Stimulated activated CD8-positive, alpha-beta memory T cell treated with anti-CD3 and anti-CD28 coated beads, Interleukin-7, amount 100 ng/mL, for 1 hour (primary cell): ENCODE data around the gene SEMG1.

Experiments used
- DNase-seq, 2 donors: peaks; one replicate each; pipeline ENCODE4 v3.0.0-alpha.2; 2020; ENCODE audit warnings: low read depth in 2 of 2

SEMG1 gene

DNA sequence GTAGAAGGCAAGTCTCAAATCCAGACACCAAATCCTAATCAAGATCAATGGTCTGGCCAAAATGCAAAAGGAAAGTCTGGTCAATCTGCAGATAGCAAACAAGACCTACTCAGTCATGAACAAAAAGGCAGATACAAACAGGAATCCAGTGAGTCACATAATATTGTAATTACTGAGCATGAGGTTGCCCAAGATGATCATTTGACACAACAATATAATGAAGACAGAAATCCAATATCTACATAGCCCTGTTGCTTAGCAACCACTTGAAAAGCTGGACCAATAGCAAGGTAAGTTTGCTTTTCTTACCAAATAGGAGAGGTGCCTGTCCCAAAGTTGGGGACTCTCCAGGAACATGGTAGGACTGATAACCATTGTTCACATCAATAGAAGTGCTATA lies 16.3 kb downstream of the SEMG1 start:
- no peak for DNase-seq

DNA sequence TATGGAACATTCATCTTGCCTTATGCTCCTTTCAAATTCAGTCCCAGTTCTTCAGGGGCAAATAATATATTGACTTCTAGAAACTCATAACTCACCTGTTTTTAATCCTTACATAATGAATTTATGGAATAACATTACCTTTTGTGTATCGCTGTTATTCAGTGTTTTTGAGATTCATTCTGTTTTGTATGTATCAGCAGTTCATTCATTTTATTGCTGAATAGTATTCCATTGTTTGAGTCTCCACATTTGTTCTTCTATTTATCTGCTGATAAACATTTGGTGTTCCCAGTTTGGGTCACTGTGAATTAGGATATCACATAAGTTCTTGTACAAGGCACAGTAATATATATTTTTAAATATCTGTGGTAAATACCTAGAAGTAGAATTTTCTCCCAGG lies 19.5 kb downstream of the SEMG1 start:
- DNase-seq, result no peak

DNA sequence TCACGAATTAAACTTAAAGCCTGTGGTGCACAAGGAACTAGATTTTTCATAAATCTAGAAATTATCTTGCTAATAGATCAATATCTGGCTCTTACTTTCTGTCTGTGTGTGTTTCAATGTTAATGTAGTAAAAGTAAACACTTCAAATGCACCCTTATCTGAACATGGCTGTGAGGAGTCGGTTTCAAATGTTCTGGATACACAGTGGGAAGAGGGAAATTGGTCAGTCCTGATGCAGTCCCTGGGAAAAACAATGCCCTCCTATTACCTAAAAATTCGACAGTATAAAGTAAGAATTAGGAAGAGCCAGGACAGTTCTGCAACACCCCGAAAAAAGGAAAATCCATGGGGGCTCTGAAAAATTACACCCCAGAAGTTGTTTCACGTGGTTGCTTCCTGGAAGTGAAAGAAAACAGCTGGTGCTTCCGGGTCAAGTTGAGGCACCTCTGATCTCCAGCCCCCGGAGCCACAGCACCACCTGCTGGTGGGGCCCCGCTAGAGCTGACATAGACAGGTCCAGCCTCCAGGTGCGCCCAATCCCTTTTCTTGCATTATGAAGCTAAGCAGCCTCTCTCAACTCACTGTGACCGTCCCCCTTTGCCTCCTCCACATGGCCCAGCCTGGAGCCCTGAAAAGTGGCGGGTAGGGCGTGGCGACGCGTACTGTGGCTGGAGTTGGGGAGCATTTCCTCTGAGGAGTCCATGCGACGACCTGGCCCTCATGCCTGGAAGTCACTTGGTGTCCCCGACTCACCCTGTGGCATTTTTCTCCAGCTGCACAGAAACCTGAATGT lies 22.6 kb downstream of the SEMG1 start:
- DNase-seq, result no peak

DNA sequence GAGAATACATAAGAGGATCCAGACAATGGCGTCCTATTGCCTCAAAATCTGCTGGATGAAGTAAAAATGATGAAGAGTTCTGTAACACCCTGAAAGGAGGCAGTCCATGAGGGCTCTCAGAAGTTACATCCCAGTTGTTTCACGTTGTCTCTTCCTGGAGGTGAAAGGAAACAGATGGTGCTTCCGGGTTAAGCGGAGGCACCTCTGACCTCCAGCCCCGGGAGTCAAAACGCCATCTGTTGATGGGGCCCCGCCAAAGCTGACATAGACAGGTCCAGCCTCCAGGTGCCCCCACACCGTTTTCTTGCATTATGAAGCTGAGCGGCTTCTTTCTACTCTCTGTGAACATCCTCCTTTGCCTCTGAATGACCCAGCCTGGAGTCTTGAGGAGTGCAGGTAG lies 23.8 kb downstream of the SEMG1 start:
- DNase-seq, result no peak

DNA sequence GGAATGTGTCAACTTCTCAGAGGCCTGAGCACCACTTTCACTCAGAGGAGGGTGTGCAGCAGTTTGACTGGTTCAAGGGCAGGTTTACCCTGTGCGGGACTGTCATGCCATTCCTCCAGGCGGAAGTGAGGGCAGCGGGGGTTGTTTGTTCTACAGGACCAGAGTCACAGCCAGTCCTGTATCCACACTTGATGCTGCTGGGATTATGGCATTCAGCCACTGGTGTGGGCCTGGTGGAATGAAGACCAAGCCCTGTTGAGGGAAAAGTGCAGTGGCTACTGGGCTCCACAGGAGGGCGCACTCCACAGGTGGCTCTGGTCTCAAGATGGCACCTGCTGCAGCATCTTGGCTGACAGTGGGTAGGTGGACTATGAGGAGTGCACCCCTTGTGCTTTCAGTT lies 29.2 kb downstream of the SEMG1 start:
- no peak for DNase-seq

DNA sequence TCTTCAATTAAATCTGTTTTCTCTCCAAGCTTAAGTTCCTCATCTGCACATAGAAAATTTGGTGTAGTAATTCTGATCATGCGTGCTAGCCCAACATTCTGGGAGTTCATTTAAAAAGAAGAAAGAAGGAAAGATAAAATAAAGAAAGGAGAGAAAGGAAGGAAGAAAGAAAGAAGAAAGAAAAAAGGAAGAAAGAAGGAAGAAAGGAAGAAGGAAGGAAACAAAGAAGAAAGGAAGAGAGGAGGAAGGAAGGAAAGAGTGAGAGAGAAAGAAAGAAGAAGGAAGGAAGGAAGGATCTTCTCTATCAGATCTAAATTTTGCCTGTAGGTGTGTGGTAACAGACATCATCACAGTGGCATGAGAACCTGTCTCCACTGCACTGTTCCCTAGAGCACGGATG lies 31.3 kb downstream of the SEMG1 start:
- no peak for DNase-seq

DNA sequence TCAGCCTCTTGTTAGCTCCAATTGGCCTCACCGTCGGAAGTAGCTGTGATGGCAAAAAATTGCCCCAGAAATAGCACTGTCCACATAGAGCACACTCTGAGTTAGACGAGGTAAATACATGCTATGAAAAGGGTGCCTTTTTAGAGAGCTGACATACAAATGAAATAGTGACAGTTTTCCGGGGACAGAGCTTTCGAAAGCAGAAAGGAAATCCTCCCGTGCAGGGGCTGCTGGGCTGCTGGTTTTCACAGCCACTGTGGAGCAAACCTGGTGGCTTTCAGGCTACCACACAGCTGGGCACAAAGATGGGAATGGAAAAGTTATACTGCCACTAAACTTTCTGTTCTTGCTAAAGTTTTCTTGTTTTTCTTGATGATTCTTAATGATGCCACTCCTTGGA lies 39.3 kb downstream of the SEMG1 start:
- DNase-seq, result no peak

DNA sequence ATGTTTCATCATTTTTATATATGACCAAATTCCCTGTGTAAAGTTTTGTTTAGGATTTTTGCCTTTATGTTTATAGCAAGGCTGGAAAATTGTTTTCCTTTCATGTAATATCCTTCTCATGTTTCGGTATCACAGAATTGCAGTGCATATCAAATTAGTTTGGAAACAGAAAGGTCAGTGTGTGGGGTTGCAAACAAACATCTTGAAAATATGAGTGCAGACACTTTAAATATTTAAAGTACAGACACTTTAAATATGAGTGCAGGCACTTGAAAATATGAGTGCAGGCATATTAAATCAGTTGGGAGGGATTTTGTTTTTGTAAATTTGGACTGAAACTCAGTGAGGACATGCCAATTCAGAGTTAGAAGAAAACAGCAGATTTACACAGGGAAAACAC lies 41.0 kb downstream of the SEMG1 start:
- DNase-seq, result no peak

DNA sequence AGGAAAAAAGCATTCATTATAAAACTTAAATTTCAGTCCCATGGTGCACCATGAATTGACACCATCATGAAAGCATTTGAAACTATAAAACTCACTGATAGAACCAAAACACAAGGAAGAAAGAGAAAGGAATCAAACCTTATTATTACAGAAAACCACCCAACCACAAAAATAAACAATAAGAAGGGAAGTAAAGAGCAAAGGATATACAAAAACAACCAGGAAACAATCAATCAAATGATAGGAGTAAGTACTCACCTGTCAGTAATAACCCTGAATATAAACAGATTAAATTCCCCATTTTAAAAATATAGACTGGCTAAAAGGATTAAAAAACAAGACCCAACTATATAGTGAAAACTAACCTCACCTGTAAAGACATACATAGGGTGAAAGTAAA lies 41.8 kb downstream of the SEMG1 start:
- DNase-seq, result no peak

DNA sequence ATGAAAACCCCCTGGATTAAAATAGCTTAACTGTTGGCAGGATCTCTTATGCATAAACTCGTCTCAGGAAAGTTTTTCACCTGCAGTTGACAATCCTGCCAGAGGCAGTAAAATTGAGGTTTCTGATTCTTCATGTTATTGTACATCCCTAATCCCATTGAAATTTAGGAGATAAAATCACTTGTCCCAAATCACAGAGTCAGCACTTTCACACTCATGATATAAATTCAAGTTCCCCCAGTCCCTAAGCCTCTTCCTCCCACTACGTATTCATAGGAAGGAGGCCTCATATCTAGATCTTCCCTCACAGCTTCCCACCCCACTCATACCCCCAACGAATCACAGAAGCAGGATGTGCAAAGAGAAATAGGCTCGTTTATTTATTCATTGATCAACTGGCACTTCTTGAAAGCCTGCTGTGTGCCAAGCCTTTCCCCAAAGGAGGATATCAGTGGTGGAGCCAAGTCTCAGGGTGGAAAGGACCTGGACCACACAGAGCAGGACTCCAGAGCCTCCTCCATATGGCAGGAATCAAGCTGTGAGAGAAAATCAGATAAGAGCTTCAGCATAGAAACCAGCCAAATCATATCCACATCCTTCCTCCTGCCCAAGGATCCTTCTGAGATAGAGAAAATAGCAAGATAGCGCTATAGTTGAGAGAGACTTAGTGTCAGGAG lies 45.2 kb downstream of the SEMG1 start:
- no peak for DNase-seq

DNA sequence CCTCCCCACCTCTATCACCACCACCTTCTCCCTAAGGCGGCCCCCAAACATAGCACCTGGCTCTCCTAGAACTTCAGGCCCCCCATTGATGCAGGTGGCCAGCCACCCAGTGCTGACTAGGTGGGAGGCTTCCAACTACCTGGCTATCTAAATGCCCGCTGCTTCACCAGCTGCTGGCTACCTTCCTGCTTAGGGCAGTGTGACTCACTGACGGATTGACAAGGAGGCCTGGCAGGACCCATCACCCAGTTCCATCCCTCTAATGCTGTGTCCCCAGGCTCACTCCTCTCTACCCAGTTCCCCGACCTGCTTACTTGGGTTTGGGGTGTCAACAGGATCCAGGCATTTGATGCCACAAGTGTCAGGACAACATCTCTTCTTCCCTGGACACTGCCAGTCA lies 46.4 kb downstream of the SEMG1 start:
- no peak for DNase-seq

DNA sequence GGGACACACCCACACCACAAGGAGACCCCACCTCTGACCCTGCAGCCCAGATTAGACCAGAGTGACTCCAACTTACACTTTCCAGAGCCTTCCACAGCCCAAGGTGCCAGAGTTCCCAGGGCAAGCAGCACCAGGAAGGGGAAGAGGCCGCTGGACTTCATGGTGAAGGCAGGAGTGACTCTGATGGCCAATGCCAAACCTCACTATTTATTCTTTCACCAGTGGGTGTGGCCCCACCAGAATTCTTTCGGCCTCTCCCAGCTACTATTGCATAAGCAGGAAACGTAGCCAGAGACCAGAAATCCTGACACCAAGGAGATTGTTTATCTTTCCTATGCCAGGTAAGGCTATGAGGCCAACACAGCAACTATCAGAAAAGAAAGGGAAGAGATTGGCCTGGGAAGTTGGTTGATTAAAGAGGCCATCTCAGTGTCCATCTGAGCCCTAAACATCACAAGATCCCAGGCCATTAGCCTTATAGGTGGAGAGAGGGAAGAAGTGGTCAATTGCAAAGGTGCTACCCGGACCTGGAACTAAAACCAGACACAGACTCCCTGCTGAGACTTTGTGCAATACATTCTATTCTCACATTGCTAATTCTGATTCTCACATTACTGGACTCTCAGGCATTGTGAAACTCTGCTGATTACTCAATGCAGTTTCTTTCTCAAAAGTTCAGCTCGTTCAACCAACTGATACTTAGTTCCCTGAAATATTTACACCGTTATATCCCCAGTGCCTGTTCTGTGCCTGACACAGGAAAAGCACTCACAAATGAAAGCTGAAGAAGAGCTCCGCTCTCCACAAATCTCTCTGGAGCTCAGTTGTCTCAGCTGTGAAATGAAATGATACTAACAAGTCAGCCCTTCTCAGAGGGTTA lies 47.8 kb downstream of the SEMG1 start, which contains the start of gene SLPI:
TSS of gene SLPI (minus strand) at position 182 of the 880 bp plus-strand sequence. CDS start at position 161, 21 bp downstream.
- no peak for DNase-seq

DNA sequence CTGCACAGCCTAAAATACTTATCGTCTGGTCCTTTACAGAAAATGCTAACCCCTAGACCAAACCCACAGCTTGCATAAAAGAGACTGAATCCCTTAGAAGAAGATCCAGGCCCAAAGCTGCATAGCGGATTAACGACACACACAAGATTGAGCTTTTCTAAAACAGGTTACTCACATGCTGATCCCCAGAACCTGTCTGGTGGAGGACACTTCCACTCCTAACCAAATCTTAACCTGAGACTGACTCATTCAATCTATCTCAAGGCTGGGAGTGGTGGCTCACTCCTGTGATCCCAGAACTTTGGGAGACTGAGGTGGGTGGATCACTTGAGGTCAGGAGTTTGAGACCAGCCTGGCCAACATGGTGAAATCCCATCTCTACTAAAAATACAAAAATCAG lies 50.3 kb downstream of the SEMG1 start:
- no peak for DNase-seq

DNA sequence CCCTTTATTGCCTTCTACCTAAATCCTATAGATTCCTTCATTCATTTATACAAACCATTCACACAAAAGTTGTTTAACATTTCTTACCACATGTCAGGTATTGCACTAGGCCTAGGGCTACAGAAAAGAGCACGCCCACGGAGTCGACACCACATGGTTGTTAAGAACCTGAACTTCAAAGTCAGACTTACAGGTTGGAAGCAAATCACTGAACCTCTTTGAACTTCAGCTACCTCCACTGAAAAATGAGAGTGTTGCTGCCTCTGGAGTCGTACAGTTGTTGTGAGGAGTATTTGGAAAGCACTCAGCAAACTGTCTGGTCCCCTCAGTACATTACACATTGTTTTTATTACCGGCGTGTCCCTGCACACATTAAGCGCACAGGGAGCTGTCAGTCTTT lies 50.9 kb downstream of the SEMG1 start:
- no peak for DNase-seq

DNA sequence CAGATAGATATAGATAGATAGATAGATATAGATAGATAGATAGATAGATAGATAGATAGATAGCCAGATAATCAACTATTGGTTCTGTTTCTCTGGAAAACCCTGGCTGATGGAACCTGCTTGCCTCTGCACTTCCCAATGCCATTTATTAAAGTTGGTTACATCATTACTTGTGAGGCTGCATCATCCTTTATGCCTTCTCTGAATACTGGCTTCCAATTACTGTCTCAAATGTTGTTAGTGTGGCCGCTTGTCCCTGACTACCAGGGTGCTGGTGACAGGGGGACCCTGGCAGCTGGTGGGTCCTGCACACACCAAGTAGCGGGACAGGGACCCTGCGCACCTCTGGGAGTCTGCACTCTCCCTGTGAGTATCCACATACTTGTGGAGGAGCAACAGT lies 51.4 kb downstream of the SEMG1 start:
- DNase-seq, result no peak

DNA sequence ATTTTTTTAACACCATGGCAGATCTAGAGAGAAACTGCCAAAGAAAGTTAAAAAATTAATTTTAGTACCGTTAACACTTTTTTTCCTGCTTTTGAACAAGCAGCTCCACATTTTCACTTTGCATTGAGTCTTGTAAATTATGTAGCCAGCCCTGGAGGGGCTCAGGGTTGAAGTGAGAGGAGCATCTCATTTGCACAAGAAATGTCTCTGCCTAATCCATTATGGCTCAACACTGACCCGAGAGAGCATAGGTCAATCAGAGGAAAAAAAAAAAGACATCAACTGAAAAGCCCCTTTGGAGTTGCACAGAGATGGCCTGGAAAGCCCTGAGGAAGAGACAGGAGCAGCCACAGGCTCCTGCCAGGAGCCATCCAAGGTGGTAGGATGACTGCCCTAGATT lies 51.8 kb downstream of the SEMG1 start:
- DNase-seq, result no peak
